GM18909 (cell line): Measurements from ENCODE around the gene PRKCE.
"Not testable (repeated sequence)": the region's sequence is repeated elsewhere in the genome, so short reads cannot be mapped to it uniquely, and the experiment has no call there.

Experiments
- ATAC-seq: cut with Tn5 transposase; IDR thresholded peaks from one replicate; pipeline ENCODE4 v1.9.1; 2021; ENCODE audit warnings: mild to moderate bottlenecking; ENCODE audit not compliant: unreplicated experiment, poor library complexity

Gene PRKCE

DNA sequence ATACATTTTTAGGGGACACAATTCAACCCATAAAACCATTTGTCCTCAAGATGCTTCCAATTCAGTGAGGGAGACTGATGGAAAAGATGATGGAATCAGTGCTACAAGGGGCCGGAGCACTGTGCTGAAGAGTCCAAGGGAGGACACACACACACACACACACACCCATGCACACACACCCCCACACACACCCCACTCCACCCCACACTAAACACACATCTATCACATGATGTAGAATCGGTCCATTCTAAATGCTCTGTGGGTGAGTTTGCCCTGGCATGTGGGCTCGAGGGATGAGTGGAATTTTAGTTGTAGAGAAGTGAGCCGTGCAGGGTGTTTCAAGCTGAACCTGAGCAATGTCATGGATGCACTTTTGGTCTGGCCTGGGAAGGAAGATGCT, 41.1 kb downstream of the PRKCE start:
- no peak for ATAC-seq

DNA sequence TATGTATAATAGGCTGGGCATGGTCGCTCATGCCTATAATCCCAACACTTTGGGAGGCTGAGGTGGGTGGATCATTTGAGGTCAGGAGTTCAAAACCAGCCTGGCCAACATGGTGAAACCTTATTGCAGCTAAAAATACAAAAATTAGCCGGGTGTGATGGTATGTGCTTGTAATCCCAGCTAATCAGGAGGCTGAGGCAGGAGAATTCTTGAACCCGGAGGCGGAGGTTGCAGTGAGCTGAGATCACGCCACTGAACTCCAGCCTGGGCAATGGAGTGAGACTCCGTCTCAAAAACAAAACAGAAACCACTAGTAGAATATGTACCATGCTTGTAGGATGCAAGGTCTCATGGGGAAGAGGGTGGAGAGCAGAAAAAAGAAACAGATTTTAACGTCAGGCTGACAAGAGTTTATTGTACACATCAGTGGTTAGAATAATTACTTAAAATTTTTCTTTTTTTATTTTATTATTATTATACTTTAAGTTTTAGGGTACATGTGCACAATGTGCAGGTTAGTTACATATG, 44.1 kb downstream of the PRKCE start:
- not testable (repeated sequence) for ATAC-seq

DNA sequence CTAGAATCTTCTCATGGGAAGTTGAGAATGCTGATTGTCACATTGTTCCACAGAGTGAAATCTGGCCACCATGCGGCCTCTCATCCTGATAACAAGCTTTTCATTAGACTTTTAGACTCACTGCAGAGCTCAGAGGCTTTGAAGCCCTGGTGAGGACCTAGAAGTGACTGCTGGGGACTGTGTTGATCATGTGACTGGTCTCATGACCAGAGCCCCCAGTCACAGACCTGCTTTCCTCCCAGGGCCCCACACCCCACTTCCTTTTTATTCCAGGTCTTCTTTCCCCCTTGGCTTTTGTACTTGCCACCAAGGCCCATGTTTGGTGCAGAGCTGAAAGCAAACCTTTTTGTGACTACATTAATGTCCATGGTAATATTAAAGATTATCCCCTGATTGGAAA, 45.2 kb downstream of the PRKCE start:
- ATAC-seq: no peak

DNA sequence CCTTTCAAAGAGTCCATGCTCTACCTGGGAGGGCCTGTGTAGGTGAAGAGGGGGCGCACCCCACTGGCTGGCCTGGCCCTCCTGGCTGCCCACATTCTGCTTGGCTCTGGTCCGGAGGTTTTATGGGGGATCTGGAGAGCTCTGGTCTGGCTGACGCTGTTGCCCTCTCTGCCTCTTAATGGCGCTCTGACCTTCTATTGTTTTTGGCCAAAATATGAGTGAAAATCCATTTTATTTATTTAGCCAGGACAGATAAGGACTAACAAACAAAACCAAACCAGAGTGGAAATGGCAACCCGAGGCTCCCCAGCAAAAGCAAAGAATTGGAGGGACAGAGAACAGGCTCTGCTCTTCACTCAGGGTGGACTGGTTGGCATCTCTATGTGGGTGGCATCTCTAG, 45.7 kb downstream of the PRKCE start:
- ATAC-seq: no peak

DNA sequence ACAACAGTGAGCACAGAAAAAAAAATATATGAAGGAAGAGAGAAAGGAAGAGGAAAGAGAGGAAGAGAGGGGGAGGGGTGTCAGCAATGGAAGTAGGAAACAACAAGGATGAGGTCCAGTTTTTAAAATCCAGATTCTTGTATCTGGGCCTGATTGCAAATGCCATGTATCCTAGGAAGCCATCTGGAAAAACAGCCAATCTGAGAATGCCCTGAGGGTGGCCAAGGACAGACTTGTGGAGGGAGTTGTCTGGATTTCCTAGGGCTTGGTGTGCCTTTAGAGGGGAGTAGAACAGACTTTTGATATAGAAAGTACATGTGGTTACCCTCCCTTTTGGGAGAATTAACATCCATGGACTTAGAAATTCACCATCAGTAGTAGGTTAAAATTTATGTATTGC, 47.1 kb downstream of the PRKCE start:
- ATAC-seq: no peak

DNA sequence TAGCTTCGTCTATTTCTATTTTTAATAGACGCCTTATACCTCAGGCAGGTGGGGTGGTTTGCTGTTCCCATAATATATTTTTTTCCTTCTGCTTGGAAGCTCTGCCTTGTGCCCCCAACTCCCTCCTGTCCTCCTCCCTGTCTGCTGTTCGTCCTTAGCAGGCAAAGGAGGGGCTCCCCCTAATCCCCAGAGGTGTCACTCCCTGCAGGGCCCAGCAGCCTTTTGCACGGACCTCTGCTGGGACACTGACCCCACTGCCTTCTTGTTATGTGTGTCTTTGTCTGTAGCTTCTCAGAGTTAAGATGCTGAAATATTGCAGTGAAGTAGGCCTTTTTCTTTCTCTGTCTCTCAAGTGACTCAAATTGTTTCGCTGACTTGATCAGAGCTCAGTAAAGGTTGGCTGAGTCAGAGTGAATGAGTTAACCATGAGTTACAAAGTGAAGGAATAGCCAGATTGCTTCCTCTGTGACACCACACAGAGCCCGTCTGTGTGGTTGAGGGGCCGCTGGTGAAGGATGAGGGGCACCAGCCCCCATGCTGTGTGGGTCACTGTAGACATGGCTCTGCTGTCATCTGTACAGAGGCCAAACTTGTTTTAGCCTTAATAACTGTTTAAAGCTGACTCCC, 47.7 kb downstream of the PRKCE start:
- peak; percentile 79 for ATAC-seq

DNA sequence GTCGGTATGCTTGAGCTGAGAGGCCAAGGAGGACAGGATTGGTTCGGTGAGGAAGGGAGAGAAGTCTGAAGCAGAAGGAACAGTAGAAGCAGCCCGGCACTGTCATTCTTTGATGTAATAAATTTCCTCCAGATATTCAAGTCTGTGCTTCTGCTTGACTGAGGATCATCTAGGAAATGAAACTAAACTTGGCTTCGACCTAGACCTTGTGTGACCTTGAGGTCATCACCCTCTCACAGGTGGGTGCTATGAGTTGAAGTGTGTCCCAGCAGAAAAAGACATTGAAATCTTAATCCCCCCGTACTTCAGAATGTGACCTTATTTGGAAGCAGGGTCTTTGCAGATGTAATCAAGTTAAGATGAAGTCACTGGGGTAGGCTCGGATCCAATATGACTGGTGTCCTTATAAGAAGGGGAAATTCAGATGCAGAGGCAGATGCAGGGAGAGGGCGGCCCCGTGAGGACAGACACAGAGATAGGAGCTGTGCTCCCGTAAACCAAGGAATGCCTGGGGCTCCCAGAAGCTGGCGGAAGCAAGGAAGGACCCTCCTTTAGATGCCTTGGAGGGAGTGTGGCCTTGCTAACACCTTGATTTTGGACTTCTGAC, 49.0 kb downstream of the PRKCE start:
- ATAC-seq: no peak

DNA sequence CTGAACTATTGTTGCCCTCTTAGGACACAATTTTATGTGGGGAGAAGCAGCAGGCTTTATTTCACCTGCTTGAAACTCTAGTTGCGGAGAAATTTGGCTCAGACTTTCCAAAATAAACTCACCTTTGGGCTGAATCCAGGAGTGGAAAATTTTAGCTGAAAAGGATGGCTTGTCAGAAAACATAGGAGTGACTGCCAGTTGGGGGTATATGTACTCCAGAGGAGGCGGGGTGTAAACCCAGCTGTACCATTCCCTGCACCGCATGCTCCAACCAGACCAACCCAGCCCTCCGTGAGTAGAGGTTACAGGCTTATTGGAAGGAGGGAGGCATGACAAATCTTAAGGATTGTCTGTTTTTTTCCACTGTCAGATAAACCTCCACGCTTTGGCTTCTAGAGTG, 53.8 kb downstream of the PRKCE start:
- ATAC-seq: no peak

DNA sequence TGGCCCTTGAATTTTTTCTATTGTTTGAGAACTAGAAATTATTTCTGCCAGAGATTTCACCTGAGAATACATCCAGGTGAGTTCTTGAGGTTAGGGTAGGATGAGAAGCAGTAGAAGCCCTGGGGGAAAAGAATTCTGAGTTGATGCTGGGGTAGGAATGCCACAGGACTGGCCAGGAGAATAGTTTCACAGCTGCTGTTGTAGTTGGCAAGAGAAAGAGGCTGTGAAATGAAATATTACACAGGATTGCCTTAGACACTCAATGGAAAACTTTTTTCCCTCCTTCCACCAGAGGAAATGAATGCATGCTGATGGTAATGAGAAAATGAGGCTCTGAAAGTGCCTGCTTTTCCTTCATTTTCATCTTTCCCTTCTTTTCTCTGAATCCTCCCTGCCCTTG, 54.6 kb downstream of the PRKCE start:
- no peak for ATAC-seq

DNA sequence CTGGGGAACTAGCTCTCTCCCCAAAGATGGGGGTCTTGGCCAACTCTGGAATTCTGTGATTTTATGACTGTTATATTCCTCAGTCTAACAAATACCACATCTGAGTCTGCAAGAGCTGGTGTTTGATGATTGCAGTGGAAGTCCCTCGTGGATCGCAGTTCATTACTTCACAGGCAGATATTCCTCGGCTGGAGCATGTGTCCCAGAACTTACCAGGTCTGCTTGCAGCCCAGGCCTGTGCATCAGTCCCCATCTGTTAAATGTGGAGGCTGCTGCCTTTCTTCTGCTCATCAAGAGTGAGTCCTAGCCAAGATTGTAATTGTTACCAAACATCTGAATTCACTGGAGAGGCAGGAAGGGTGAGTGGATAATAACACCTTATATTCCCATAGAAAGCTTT, 55.5 kb downstream of the PRKCE start:
- ATAC-seq: no peak

DNA sequence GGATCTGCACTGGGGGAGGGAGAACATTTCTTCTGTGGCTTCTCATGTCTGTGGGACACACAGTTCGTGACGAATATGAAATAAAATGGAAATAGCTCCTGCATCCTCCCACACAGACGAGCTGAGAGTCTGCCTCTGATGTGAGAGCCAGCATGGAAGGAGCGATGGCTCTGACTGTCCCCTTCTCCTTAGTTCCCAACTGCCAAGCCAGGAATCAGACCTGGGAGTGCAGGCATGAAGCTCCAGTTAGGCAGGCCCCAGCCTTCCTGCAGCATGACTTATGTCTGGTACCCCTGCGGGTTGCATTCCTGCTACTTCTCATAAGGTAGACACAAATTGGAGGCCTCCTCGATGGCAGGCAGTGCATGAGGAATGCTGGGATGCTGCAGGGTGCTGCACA, 56.2 kb downstream of the PRKCE start:
- no peak for ATAC-seq

DNA sequence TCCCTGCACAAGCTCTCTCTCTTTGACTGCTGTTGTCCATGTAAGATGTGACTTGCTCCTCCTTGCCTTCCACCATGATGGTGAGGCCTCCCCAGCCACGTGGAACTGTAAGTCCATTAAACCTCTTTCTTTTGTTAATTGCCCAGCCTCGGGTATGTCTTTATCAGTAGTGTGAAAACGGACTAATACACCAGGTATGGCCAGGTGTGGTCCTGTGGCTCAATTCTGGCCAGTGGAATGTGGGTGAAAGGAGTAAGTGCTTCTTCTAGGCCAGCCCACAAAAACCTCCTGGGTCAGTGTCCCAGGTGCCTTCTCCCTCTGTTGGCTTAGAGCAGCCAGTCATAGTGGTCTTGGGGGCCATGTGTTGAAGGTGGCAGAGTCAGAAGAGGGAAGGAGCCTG, 57.0 kb downstream of the PRKCE start:
- ATAC-seq: no peak

DNA sequence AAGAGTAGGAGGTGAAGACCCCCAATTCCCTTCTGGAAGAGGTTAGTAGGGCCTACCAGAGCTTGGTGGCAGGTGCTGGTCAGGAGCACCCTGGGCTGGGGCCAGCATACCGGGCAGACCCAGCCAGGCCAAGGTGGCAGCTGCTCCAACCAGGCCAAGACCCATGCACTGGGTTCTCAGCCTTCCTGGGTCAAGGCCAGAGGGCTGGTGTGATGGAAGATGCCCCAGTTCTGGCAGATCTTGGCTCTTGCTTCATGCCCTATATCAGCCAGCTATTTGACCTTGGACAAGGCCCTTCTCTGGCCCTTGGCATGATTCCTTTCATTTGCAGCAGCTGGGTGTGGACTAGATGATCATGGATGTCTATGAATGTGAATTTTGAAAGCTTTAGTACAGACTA, 57.7 kb downstream of the PRKCE start:
- no peak for ATAC-seq

DNA sequence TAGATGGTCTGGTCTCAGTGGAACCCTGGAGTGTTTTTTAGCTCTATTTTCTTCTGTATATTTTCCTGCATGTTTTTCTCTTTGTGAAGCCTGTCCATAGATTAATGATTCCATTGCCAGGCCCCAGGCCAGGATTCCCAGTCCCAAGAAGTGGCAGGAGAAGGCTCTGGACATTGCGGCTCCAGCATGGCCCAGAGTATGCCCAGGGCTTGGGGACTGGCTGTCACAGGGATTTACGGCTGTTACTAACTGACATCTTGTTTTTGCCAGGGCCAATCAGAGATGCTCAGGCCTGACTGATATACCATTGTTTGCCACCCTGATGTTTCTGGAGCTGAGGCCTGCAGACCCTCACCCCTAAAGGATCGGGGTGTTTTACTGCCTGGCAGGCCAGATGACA, 59.0 kb downstream of the PRKCE start:
- ATAC-seq: no peak

DNA sequence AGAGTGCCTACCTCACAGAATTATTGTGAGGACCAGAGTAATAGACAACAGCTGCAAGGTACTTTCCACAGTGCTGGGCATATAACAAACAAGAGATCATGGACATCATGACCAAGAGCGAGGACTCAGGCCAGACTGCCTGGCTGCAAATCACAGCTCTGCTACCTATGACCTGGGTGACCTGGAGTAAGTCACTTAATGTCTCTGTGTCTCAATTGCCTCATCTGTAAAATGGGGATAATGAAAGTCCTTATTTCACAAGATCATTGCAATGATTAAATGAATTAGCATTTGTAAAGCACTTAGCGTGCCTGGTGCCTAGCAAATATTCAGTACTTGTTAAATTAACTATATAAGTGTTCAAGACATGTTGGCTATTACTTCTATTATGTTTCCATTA, 59.7 kb downstream of the PRKCE start:
- ATAC-seq: no peak

DNA sequence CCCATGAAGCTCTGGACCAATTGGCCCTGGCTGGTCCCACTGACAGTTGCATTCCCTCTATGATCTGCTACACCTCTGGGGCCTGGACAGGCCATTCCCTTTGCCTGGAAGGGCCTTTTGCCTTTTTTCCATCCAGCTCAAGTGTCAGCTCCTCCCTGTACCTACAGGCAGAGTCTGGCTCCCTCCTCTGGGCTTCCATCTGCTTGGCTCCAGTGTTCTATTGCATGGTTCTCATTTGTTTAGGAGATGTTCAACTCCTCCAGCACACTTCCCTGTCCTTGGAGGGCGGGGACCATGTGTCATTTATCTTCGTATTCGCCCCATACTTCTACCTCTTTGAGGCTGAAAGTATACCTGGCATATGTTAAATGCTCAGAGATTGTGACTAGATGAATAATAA, 61.1 kb downstream of the PRKCE start:
- ATAC-seq: no peak

DNA sequence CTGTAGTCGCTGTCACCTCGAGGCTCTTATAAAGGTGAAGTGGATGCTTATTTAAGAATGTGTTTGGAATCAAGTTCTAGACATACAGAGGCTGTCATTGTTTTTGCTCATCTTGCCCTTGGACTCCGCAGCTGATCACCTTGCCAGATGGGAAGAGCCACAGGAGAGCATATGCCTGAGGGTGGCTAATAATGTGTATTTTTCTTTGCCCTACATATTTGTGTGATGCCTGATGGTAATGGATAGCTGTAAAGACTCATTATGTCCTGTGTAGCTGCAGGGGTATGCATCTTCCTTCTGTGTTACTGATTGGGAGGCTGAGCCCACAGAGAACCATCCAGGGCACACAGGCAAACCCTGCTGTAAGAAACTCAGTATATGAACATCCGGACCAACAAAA, 61.7 kb downstream of the PRKCE start:
- ATAC-seq: no peak

DNA sequence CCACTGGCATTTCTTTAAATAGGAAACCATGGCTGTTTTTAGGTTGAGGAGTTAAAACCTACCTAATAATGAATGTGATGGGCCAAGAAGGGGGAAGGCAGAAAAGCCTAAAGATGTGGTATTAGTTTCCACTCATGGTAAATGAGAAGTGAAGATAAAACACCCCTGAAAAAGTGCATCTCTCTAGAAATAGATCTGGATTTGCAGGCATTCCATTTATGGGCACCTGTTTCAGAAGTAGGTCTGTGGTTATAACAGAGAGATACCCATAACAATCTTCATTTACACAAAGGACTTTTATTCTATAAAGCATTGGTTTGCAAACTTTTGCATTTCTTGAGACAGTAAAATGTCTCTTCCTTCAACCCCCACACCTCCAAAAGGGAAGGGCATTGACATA, 62.1 kb downstream of the PRKCE start:
- no peak for ATAC-seq

DNA sequence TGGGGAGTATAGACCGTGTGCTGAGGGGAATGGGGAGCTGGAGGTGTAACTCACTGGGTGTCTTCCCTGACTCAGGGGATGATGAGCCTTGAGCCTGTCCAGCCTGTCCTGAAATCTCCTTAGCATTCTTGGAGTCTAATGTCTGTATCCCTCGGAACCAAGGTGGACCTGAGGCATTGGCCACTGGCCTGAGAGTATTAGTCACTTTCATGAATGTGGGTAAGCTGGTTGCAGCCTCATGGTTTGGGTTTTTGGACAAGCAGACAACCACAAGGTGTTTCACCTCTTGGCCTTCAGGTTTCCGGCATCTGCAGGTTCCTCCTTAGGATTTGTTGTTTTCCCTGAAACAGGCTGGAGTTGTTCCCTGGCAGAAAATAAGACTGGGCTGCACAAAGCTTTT, 63.2 kb downstream of the PRKCE start:
- no peak for ATAC-seq

DNA sequence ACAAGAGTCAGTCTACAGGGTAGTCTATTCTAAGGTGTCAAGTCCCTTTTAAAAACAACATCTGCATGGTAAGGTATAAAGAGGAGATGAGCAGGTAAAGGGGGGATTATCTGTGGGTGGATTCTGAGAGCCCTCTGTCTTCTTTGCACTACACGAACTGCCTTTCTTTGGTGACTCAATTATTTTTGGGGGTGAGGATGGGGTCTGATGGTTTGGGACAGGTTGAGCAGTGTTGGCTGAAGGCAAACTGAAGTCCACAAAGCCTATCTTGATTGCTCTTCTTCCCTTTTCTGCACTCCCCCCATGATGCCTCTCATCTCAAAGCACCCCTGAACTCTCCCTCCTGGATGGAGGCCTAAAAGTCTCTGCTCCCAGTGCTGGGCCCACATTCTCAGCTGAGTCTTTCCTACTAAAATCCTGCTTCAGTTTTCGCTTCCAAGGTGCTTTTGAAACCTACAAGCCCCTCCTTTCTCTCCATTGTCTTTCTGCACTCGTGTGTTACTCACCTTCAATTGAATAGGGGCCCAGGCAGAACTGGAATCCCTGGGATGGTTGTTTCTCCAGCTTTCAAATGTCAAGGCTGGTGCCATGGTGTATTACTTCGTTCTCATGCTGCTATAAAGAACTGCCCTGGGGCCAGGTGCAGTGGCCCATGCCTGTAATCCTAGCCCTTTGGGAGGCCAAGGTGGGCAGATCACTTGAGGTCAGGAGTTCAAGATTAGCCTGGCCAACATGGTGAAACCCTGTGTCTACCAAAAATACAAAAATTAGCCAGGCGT, 64.3 kb downstream of the PRKCE start:
- ATAC-seq: no peak

DNA sequence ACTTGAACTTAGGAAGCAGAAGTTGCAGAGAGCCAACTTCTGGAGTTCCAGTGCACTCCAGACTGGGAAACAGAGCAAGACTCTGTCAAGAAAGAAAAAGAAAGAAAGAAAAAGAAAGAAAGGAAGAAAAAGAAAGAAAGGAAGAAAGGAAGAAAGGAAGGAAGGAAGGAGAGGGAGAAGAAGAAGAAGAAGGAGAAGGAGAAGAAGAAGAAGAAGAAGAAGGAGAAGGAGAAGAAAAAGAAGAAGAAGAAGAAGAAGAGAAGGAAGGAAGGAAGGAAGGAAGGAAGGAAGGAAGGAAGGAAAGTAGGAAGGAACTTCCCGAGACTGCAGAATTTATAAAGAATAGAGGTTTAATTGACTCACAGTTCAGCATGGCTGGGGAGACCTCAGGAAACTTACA, 65.0 kb downstream of the PRKCE start:
- not testable (repeated sequence) for ATAC-seq

DNA sequence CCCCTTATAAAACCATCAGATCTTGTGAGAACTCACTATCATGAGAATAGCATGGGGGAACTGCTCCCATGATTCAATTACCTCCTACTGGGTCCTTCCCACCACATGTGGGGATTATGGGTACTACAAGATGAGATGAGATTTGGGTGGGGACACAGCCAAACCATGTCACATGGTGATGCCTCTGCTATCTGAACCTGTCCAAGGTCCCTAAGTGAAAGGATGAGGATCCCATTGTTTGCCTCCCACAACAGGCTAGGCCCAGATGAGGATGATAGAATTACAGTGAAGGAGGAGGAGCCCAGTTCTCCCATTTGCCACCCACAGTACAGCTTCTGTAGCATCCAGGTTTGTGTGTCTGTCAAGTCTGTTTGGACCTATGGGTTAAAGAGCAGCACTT, 65.4 kb downstream of the PRKCE start:
- no peak for ATAC-seq
